Dedifferentiated amniotic fluid mesenchymal stem cell (primary cell): ENCODE measurements around the gene TTC7B.
A peak's percentile ranks its signal among the peaks of the same experiment; 100 is the strongest.

Source experiments
- DNase-seq: peaks from one replicate; pipeline ENCODE4 v3.0.0-alpha.2; 2016; ENCODE audit errors: extremely low spot score

Gene TTC7B

DNA sequence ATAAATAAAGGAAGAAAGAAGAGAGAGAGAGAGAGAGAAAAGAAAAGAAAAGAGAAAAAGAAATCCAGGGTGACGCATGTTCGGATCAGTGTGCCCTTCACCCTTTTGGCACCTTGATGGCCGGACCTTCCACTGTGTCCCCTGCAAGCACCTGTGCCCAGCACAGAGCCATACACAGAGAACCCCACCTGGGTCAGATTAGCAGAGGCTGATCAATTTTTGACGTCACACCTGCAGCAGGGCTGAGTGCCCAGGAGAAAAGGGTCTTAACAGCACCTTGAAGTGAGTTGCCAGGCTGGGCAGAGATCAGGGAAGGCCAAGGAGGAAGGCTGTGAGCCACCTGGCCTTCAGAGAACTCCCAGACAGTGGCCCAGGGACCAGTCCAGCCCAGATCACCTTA, 305.0 kb downstream of the TTC7B start:
- DNase-seq: no peak

DNA sequence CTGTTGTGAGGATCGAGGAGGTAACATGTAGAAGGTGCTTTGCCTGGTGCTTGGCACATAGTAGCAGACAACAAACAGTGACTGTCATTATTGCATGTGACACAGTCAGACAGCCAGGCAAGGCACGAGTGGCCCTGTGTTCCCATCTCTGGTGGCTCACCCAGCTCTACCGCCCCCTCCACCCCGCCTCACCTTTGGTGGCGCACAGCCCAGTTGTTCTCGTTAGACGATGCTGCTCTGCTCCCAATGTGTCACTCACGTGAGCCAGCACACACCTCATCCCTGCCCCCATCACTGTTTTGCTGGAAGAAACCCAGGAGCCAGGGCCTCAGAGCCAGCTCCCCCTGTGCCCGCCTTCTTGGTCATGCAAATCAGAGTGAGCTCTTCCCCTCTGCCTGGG, 306.1 kb downstream of the TTC7B start:
- DNase-seq: no peak

DNA sequence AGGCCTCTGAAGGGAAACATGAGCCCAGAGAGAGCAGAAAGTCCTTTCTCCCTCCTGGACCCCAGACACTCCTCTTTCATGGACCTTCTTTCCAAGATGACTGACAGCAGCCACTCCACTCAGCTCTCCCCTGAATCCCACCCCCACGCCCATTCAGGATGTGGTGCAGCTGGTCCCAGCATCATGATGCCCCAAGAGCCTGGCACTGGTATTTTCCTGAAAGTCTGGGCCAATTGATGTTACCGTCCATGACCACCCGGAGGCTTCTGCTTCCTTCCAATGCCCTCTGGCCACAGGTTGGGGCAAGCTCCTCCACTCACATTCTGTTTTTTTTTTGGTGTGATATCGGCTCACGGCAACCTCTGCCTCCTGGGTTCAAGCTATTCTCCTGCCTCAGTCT, 306.8 kb downstream of the TTC7B start:
- no peak for DNase-seq

DNA sequence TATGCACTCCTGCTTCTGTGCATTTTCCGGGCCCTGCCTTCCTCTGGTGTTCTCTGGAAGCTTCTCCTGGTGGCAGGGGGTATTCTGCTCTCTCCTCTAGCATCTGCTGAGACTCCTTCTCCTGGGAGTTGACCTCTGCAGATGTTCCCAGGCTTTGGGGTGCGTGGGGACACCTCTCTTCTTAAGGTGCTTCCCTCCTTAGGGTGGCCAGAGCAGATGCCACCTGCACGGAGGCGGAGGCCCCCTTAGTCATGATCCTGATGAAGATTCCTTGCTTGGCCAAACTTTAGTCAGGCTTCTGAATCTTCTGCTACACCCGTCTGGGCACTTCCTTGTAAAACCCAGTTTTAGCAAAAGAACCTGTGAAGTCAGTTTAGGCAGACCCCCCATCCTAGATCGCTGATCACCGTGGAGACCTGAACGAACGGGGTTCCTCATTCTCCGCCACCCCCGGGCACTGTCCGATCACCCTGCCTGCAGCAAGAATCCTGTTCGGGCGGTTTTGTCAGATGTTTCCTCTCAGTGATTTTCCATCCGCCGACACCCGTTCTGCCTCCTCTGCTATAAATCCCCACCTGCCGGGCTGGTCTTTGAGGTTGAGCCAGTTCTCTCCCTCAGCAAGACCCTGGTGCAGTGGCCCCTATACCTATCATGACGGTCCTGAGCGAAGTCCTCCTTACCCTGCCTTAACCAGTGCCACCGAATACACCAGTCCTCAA, 307.5 kb downstream of the TTC7B start:
- no peak for DNase-seq

DNA sequence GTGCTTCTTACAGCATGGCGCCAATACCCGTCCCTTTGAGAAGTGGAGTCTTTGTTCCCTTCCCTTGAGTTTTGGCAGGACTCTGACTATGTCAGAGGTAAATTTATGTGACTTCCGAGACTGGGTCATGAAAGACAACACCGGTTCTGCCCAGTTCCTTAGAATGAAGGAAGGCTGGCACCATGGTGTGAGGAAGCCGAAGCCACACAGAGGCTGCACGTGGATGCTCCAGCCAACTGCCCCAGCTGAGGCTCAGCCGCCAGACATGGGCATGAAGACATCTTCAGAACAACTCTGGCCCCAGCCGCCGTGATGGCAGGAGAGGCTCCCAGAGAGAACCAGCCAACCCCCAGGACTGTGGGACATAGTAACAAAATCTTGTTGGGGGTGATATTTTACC, 308.2 kb downstream of the TTC7B start:
- no peak for DNase-seq

DNA sequence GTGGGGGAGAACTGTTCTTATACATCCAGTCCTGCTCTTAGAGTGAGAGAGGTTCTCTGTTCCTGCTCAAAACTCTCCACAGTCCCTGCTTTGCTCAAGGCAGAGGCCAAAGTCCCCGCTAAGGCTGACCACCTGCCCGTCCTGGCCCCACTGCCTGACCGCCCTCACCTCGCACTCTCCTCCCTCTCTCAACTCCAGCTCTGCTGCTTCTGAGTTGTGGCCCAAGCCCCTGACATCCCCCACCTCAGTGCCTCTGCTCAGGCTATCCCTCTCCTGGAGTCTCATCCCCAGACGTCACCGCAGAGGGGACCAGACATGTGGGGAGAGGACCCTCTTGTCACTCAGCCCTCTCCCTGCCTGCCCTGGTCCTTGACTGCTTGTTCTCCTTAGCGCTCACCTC, 308.8 kb downstream of the TTC7B start:
- DNase-seq: no peak

DNA sequence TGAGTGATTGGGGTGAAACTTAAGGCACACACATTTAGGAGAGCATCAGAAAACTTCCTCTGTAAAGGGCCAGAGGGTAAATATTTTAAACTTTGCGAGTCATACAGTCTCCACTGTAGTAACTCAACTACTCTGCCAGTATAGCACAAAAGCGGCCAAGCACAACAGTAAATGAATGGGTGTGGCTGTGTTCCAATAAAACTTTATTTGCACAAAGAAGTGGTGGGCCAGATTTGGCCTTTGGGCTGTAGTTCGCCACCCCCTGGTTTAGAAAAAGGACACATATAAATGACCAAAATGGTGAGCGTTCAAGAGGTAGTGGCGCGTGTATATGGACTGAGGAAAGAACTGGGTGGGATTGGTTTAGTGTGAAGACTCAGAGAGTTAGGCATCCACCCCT, 309.5 kb downstream of the TTC7B start:
- no peak for DNase-seq

DNA sequence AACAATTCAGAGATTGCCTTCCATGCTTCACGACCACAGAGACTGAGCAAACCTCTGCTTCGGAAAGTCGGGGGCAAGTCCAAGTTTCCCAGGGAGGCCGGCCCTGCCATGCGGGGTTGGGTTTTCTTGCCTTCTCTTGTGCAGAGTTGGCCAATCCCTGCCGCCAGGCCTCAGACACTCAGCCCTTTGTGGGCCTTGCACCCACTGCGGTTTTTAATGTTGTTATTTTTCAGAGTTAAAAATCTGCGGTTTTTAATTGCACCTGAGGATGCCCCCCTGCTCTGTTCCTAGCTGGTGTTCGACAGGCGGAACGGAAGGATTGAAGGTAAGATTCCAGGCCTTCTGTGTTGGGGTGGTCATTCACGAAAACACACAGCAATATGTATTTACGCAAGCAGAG, 310.7 kb downstream of the TTC7B start:
- no peak for DNase-seq

DNA sequence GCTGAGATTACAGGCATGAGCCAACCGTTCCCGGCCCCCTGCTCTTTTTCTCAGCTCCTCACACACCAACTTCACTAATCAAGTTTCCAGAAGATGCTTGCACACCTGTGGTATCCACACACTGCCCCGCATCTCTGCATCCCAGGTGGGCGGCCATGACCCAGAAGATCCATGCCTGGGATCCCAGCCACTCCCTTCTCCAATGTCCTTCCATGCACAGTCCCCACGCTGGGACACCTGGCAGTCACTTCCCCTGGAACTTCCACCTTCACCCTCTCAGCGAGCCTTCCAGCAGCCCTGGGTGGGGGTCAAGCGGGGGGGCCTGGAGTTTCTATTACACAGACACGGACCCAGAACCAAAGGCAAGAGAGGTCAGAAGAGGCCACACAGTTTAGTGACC, 311.6 kb downstream of the TTC7B start:
- no peak for DNase-seq

DNA sequence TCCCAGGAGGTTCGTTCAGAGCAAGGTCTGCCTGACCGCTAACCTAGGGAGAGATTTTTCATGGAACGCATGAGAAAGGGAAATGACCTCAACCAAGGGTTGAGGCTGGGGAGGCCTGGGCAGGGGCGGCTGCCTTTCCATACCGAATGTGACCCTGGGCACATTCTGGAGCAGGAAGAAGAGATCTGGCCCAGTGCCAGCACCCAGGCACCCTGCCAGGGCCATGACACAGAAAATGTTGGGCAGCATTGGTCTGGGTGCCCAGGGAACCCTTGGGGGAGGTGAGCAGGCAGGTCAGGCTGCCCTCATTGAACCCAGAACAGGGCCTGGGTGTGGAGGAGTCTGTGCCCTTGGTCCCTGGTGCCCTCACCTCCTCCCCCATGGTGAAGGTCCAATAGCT, 312.6 kb downstream of the TTC7B start:
- no peak for DNase-seq

DNA sequence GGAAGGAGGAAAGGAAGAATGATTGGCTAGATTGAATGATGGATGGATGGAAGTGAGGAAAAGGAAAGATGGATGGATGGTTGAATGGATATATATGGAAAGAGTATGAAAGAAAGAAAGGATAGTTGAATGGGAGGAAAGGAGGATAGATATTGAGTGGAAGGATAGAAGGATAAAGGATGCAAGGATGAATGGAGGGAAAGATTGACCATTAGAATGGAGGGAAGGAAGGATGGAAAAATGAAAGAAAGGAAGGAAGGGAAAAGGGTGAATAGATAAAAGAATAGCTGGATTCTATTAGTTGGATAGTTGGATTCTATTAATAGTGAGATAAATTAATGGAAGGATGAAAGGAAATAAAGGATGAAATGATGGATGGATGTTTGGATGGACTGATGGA, 313.5 kb downstream of the TTC7B start:
- no peak for DNase-seq

DNA sequence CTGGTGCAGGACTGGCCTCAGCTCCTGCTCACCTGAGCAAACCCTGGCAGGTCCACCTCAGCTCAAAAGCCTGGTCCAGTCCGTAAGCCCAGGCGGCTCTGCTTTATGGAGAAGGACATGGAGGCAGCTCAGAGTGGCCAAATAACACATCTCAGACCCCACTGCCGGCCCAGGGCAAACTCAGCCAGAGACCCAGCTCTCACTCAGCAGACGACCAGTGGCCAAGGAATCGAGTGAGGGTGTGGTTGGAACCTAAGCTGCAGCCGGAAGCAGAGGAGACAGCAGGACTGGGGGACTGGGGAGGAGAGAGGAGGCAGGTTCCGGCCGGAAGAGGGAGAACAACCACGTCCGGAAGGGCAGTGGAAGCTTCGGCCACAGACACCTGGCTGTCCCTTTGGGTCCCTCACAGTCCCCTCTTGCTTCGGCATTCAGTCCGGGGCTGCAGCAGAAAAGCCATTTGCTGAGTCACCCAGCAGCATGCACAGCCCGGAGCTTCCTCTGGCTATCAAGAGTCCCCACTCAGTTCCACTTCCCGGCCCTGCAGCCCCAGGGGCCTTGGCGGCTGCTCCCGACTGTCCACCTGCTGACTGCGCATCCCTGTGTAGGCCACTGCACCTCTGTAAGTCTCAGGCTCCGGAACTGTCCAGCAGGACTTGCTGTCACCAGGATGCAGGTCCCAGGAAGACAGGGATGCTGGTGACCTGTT, 315.4 kb downstream of the TTC7B start:
- DNase-seq: no peak

DNA sequence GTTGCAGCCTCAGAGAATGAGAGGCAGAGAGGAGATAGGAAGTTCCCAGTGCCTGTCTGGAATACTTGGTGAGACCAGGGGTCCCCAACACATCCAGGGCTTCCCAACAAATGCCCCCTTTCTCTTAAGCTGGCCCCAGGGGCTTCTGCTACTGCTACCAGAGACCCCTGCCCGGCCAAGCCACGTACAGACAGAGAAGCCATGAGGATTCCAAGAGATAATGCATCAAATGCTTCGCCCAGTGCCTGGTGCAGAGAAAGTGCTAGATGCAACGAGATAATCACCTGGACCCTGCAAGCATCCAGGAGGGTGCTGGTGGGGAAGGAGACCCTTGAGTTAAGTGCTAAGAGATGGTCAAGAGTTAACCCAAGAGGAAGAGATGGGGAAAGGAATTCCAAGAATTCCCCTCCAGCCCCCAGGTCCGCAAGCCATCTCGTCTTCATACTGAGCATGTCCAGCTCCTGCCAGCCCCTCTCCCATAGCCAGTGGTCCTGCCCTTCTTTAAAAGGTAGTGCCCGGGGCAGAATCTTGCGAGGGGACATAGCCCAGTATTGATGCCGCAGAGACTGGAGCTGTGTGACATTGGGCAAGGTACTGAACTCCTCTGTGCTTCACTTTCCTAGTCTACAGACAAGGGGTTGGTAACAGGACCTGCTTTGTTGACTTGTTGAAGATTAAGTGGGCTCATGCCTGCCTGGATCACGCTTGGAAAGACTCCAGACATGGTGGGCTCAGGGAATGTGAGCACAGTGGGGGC, 316.1 kb downstream of the TTC7B start:
- no peak for DNase-seq

DNA sequence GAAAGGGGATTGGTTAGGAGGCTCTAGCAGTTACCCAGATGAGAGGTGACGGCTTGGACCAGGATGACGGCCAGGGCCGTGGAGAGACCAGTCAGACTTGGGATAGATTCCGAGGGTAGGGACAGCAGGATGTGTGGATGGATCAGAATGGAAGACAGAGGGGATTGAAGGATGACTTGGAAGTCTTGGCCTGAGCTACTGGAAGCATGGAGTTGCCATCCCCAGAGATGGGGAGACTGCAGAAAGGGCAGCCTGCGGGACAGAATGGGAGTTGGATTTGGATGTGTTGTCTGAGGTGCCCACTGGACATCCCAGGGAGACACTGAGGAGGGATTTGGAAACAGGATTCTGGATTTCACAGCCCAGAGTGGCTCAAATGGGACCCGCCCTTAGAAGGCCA, 317.1 kb downstream of the TTC7B start:
- DNase-seq: no peak

DNA sequence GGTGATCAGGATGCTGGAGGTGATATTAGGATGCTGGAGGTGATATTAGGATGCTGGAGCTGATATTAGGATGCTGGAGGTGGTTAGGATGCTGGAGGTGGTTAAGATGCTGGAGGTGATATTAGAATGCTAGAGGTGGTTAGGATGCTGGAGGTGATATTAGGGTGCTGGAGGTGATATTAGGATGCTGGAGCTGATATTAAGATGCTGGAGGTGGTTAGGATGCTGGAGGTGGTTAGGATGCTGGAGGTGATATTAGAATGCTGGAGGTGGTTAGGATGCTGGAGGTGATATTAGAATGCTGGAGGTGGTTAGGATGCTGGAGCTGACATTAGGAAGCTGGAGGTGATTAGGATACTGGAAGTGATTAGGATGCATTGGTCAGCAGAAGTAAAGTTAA, 318.0 kb downstream of the TTC7B start:
- DNase-seq: no peak

DNA sequence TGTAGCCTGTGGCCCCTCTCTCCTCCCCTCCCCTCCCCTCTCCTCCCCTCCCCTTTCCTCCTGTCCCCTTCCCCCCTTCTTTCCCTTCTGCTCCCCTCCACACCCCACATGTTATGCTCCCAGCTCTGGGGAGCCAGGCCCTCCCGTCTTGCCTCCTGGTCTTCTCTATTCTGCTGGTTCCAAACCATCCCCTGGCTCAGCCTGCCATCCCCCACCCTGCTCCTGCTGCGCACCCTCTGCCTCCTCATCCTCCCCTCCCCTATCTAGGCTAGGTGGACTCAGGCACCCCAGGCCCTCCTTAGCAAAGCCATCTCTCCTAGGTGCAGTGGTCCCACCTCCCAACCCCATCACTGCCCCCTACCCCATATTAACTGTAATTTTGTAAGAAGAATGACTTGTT, 319.9 kb downstream of the TTC7B start:
- no peak for DNase-seq

DNA sequence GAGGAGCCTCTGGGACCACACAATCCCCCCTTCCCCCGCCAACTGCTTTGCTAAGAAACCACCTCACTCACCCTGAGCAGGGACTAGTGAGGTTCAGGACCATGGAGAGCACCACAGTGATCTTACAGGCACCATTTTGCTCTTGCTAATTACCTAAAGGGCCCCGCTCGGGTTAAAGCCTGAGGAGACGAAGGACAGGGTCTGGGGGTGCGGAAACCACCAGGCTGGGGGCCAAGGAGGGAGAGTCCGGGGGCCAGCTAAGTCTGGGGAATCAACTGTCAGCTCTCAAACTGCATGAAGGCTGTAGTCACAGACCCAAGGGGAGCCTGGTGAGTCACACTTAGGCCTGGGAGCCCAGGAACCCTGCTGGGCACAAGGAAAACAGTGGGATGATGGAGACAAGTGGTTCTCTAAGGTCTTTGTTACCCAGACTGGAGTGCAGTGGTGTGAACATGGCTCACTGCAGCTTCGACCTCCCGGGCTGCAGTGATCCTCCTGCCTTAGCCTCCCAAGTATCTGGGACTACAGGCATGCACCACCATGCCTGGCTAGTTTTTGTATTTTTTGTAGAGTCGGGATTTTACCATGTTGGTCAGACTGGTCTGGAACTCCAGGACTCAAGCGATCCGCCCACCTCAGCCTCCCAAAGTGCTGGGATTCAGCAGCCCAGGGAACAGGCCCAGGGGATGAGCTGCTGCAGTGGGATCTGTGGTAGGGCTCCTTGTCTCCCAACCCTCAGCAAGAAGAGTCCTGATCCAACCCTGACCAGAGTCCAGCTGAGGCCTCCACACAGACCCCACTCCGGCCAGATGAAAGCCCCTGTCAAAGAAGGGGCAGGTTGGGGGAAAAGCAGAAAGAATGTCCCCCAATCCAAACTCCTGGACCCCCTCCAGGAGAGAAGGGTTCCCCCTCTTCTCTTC, 320.6 kb downstream of the TTC7B start:
- peak; percentile 30 for DNase-seq

DNA sequence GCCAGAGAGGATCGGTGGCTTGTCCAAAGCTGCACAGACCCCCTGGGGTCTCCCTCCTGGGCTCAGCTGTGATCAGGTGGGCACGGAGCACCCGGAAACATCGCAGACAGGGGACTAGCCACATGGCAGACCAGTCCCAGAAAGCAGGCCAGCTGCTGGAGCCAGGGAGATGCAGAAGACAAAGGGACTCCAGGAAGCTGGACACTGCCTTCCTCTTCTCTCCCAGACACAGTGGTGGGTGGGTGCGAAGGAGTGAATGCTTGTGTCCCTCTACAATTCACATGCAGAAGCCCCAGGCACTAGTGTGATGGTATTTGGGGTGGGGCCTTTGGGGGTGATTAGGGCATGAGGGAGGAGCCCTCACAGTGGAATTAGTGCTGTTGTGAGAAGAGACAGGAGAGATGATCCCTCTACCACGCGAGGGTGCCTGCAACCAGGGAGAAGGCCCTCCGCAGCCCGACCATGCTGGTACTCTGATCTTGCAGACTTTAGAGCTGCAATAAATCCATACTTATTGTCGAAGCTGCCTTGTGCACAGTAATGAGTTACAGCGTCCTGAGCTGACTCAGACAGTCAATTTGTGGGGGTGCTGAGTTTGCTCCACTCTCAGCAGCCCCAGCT, 324.2 kb downstream of the TTC7B start:
- DNase-seq: no peak

DNA sequence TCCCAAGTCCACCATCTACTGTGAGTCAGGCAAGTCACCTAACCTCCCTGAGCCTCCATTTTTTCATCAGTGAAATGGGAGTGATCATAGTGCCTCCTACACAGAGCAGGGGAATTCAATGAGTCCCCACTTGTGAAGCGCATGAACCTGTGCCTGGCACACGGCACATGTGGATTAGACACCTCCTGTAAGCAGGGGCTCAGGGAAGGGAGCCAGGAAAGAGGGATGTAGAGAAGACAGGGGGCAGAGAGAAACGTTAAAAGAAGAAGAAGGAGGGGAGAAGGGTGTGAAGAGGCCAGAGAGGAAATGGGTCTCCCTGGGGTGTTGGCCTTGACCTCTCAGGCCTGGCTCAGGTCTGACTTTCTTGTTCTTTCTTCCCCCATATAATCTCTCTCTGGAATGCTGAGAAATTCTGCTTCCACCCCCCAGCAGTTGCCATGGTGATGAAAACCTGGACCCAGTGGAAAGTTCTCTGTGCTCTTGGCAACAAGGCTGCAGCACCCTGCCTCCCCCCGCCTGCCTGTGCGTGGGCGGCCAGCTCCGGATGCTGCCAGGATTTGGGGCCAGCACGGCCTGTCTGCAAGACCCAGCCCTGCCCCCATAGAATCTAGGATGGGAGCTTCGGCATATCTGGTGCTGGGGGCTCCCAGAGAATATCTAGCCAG, 324.9 kb downstream of the TTC7B start:
- DNase-seq: no peak

DNA sequence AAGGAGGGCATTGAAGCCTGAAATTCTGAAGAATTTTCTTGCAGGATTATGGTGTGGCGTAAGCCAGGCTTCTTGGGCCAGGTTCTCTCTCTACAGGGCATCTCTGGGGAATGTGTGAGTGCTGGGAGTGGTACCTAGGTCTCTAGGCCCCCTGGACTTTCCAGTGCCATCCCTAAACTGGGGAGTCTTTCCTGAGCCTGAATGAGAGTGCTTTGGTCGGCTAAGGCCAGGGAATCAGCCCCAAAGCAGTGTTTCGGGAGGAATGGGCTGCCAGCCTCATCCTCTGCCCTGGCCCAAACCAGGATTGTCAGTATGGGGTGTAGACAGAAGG, 325.5 kb downstream of the TTC7B start:
- no peak for DNase-seq
